Type B pancreatic cell (in vitro differentiated cells): Measurements from ENCODE around the gene ALKBH3. TPM values are rescaled to one million over a fixed set of nuclear protein-coding genes. Genes with fewer than 3 reads are reported as not detected.

ENCODE experiments used
- DNase-seq: peaks from one replicate; pipeline ENCODE4 v3.0.0; 2021; ENCODE audit warnings: mixed read lengths; ENCODE audit not compliant: unreplicated experiment; ENCODE audit errors: extremely low spot score
- H3K27ac Mint-ChIP-seq: 2 replicates; pipeline ENCODE4 v1.8.0; 2021; ENCODE audit warnings: mild to moderate bottlenecking, mixed read lengths
- H3K27me3 Mint-ChIP-seq: 2 replicates; pipeline ENCODE4 v1.8.0; 2021; ENCODE audit warnings: mixed read lengths
- H3K36me3 Mint-ChIP-seq: 2 replicates; pipeline ENCODE4 v1.8.0; 2021; ENCODE audit warnings: mixed read lengths
- H3K4me1 Mint-ChIP-seq: one replicate; pipeline ENCODE4 v1.8.0; 2021; ENCODE audit warnings: mixed read lengths; ENCODE audit not compliant: unreplicated experiment
- H3K4me3 Mint-ChIP-seq: 2 replicates; pipeline ENCODE4 v1.8.0; 2021; ENCODE audit warnings: mild to moderate bottlenecking, mixed read lengths
- H3K9me3 Mint-ChIP-seq: 2 replicates; pipeline ENCODE4 v1.8.0; 2021; ENCODE audit warnings: mixed read lengths
- total RNA-seq: library from RNA; stranded (reverse); gene quantifications from 2 replicates; pipeline ENCODE4 v1.2.1, GENCODE V29; 2021; ENCODE audit warnings: low replicate concordance
- TF ChIP-seq, protein P1 (sequence below): fragments of 200-600 bp; sonication (generic); conservative IDR thresholded peaks from 2 replicates; pipeline ENCODE4 v1.5.0; 2021; ENCODE audit warnings: antibody characterized with exemption, mild to moderate bottlenecking

Gene ALKBH3
- total RNA-seq, 1 donor from 2014 or later = 27.3 TPM

DNA sequence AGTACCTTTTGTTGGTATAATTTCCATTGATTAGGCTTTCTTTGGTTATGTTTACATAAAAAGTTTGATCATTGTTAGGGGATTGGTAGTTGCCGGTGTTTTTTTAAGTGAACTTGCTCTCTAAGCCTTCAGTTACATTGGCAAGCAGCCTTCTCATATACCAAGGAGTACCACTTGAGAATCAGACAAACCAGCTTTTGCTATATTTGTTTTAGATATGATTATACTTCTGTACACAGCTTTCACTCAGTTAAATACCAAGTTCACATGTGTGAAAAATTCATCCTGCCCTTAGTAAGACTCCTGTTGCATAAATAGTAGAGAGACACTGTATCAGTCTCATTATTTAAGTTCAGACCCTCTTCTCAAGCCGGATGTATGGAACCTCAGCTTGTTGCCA, 22.4 kb downstream of the ALKBH3 start:
- H3K9me3 Mint-ChIP-seq = no peaks in the 10 kb centered on the region
- H3K27ac Mint-ChIP-seq = no peak overlapping the region
- TF ChIP-seq, protein P1, sequence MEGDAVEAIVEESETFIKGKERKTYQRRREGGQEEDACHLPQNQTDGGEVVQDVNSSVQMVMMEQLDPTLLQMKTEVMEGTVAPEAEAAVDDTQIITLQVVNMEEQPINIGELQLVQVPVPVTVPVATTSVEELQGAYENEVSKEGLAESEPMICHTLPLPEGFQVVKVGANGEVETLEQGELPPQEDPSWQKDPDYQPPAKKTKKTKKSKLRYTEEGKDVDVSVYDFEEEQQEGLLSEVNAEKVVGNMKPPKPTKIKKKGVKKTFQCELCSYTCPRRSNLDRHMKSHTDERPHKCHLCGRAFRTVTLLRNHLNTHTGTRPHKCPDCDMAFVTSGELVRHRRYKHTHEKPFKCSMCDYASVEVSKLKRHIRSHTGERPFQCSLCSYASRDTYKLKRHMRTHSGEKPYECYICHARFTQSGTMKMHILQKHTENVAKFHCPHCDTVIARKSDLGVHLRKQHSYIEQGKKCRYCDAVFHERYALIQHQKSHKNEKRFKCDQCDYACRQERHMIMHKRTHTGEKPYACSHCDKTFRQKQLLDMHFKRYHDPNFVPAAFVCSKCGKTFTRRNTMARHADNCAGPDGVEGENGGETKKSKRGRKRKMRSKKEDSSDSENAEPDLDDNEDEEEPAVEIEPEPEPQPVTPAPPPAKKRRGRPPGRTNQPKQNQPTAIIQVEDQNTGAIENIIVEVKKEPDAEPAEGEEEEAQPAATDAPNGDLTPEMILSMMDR = no peak
- H3K27me3 Mint-ChIP-seq = no peaks in the 10 kb centered on the region
- peaks cover 15% of the 10 kb centered on the region for H3K4me1 Mint-ChIP-seq
- no peak for DNase-seq
- H3K4me3 Mint-ChIP-seq = no peak overlapping the region
- H3K36me3 Mint-ChIP-seq = peaks cover 47% of the 10 kb centered on the region

DNA sequence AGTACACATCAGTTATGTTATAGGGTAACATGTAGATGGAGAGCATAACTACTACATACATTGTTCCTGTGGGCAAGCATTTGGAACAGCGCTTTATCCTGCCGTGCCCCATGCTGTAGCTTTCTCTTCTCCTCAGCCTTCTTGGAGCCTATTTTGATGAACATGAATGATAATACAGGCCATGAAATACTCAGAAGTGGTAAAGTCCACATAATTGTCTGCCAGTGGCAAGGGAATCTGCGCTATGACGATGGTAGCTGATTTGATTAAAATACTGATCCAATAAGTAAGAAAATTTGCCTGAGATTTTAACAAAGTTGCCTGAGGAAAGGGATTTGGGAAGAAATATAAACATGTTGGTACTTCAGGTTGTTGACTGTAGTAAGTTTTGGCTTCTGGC, 23.3 kb downstream of the ALKBH3 start:
- Mint-ChIP-seq H3K9me3 (no peaks in the 10 kb centered on the region), H3K27me3 (no peaks in the 10 kb centered on the region)

DNA sequence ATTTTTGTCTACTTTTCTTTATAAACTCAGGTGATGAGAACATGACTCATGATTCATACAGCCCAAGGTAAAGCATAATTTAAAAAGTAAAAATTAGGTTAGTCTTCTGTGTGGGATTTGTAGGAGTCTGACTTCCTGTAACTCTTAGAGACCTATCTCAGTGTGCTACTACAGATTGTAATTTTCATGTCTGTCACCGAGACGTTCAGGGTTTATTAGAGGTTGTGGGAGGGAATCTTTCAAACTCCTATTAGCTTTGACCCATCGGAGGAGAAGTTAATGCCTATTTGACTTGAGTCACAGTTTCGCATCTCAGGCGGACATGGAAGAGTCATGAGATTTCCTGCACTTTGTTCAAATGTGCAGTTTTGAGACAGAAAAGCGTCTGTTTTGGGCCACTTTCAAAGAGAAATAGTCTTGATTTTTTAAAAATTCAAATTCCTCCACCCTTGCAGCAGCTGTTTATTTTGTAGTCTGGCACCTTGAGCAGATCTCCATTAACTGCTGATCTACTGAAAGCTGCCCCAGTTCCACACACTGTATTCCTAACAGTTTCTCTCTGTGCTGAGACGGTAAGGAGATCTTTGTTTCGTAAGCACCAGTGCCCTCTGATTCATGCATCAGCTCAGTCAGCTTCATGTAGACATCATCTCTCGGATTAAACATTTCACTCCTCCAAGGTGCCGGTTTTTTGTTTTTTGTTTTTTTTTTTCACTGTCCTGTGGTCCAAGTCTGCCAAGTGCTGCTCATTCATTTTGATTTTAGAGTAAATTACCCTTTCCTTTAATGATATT, 24.3 kb downstream of the ALKBH3 start:
- no peak for DNase-seq
- H3K27ac Mint-ChIP-seq = peak overlapping the region; percentile 4
- H3K4me3 Mint-ChIP-seq = peak overlapping the region; percentile 8
- no peaks in the 10 kb centered on the region for H3K9me3 Mint-ChIP-seq
- no peaks in the 10 kb centered on the region for H3K27me3 Mint-ChIP-seq
- TF ChIP-seq, protein P1 = no peak
- peaks cover 46% of the 10 kb centered on the region for H3K36me3 Mint-ChIP-seq
- peaks cover 15% of the 10 kb centered on the region for H3K4me1 Mint-ChIP-seq

More for the DNA sequence above, 23.3 kb downstream of the ALKBH3 start:
- H3K4me3 Mint-ChIP-seq = no peak overlapping the region
- H3K4me1 Mint-ChIP-seq = peaks cover 15% of the 10 kb centered on the region
- TF ChIP-seq, protein P1 = no peak
- no peak for DNase-seq
- peaks cover 46% of the 10 kb centered on the region for H3K36me3 Mint-ChIP-seq
- H3K27ac Mint-ChIP-seq = no peak overlapping the region

DNA sequence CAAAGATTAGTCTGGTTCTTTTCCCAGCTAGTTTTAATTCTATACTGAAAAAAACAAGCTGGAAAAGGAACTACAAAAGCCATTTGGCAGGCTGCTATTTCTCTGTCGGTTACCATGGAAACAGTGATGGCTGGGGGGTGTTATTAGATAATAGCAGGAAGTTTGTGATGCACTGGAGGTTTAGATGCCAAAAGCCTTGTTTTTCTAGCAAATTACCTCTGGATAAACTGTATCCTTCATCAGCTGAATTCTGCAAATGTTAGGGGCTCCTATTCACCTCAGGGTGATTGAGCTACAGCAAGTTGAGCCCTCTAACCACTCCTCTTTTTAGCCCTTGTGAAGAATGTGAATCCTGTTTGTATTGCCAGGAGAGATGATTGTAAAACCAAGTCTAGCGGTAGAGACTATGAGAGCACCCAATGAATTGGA, 25.2 kb downstream of the ALKBH3 start:
- Mint-ChIP-seq H3K4me3 (no peak overlapping the region), H3K36me3 (peaks cover 49% of the 10 kb centered on the region), H3K9me3 (no peaks in the 10 kb centered on the region), H3K27me3 (no peaks in the 10 kb centered on the region), H3K4me1 (peaks cover 15% of the 10 kb centered on the region), H3K27ac (peak overlapping the region; percentile 4)
- no peak for DNase-seq
- TF ChIP-seq, protein P1 = no peak

DNA sequence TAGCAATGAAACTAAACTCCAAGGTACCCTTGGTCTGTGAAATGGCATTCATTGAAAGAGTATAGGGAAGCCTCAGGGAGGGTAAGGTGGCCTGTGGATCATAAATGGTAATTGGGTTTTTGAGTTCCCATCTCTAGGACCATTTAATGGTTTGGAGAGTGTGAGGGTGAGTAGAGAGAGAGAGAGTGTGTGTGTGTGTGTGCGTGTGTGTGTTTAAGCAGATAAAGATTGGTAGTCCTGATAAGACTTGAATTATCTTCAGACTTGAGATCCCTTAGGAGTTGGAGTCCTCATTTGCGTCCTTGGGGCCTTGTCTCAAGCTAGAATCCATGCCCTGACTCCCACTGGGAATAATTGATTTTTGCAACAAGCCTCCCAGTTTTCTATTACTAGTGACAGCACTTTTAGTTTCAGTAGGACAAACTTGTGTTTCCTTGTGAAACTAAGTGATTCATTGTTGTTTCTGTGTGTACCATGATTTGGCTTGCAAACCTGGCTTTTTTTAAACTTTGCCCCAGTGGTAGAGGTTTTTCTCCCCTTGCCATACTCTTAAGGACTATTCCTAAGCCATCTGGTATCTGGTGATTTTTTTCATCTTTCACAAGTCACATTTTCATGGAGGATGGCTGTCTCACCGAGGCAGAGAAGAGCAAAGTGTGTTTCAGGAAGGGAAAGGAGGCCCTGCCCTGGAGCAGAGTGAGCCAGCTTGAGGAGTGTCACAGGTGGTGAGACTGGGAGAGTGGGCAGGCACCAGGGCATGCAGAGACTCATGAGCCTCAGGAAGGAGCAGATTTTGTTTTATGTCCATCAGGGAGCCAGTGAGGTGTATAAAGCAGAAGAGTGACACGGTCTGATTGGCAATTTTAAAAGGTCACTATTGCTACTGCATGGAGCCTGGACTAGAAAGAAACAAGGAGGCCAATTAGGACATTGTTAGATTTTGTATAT, 26.7 kb downstream of the ALKBH3 start:
- TF ChIP-seq, protein P1 = no peak
- no peak overlapping the region for H3K27ac Mint-ChIP-seq
- DNase-seq = no peak
- H3K36me3 Mint-ChIP-seq = peaks cover 42% of the 10 kb centered on the region
- H3K27me3 Mint-ChIP-seq = no peaks in the 10 kb centered on the region
- peaks cover 15% of the 10 kb centered on the region for H3K4me1 Mint-ChIP-seq
- no peak overlapping the region for H3K4me3 Mint-ChIP-seq
- no peaks in the 10 kb centered on the region for H3K9me3 Mint-ChIP-seq
